Activated CD8-positive, alpha-beta memory T cell treated with anti-CD3 and anti-CD28 coated beads for 48 hours (primary cell): ENCODE measurements around the gene SEC14L6.
"Not testable (repeated sequence)": the region's sequence is repeated elsewhere in the genome, so short reads cannot be mapped to it uniquely, and the experiment has no call there.

Experiments
- DNase-seq, 3 experiments: peaks; one replicate each; pipeline ENCODE4 v3.0.0-alpha.2; 2020; ENCODE audit warnings: low read depth in 2 of 3, low spot score in 2 of 3

SEC14L6 gene

GRCh38 chr22:30567277-30567676, 20.7 kb upstream of the SEC14L6 start:
- DNase-seq = not testable (repeated sequence)

DNA sequence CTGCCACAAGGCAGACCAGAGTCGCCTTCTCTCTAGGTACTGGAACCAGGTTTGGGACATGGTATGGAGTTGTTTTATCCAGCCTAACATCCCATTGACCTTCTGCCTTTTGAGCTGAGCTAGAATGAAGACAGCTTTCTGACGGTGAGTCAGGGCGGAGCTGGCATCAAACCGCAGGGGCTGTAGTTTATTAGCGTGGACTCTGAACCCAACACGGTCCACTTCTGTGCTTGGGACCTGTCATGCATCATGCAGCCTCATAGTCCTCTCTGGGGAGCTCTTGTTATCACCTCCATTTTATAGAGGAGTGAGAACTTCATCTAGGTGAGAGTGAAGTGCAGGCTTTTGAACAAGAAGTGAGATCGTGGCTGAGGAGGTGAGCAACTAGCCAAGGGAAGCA, 19.6 kb upstream of the SEC14L6 start:
- no peak for DNase-seq

DNA sequence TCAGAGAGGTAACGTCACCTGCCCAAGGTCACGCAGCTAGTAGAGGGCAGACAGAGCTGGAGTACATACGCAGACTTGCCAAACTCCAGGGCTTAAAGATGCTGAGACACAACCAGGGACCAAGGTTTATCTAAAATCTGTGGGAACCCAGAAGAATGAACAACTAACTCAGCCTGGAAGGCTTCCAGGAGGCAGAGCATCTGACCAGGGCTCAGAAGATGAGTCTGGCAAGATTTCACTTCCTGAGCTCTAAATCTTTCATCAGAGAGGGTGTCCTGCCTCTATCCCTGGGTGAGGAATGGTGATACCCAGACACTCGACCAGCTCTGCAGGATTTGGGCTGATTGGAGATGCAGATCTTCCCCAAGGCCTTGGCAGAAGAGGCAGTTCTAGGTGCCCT, 18.8 kb upstream of the SEC14L6 start:
- no peak for DNase-seq

DNA sequence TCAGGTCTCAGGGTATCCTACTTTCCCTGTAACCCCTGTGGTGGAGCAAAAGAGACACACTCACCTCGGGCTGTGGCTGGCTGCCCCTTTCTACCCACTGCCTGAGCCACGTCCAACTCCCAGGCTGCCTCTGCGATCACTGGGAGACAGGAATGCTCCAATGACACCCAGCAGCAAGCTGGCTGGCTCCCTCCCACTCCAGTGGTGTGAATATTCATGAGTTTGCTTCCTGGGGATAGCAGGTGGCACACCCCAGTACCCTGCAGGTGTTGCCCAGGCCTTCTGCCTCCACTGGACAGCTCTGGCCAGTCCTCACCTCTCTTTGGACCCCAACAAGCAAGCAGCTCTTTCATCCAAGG, 18.2 kb upstream of the SEC14L6 start:
- DNase-seq = no peak

DNA sequence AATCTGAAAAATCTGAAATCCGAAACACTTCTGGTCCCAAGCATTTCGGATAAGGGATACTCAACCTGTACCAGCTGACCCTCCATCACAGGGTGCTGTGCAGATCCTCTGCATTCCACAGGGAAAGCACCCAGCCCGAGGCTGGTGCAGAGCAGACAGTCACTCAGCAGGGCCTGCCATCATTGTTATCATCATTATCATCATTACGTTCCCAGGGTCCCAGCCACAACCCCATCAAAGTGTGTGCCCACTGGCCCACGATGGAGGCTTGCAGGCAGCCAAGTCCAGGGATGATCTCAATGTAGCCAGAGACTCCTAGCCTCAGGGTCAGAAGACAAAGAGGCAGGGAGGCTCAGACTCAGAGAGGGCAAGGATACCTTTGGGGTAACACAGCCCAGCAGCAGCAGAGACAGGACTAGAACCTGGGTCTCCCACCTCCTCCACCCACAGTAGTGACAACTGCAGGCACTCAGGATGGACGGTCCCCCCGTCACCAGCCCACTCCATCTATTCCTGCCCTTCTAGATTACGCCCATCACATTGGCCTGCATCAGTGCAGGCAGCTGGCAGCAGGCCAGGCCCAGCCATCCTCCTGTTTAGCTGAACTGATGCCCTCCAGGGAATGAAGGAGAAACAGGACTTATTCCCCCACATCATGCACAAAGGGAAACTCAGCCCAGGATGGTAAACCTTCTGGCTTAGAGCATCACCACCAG, 17.7 kb upstream of the SEC14L6 start:
- DNase-seq = no peak

- no peak for DNase-seq
These were observed 15.8 kb upstream of the SEC14L6 start for GRCh38 chr22:30562366-30562765.

DNA sequence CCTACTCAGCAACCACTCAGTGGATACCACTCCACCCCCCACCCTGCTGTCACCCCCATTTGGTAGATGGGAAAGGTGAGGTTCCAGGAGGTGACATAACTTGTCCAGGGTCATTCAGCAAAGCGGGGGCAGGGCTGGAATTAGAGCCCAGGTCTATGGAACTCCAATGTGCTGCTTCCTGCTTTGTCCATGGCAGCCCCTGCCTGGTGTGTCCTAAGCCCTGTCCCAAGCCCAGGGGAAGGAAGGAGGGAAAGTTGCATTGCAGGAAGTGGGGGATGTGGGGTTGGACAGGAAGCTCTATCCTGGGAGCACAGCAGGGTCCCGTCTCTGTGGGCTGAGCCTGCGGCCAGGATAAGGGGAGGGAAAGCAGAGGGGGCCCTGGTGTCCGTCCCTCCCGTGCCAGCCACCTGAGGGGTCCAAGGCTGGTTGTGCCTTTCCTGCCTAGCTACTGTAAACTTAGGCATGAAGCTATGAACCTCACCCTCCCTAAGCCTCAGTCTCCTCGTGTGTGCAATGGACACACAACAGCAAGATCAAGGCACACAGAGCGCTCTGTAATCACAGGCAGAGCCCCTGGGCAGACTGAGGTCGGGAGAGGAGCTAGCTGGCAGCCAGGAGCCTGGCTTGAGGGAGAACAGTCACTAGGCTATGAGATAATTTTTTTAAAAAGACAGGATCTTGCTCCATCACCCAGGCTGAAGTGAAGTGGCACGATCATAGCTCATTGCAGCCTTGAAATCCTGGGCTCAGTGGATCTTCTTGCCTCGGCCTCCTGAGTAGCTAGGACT, 15.1 kb upstream of the SEC14L6 start:
- no peak for DNase-seq

DNA sequence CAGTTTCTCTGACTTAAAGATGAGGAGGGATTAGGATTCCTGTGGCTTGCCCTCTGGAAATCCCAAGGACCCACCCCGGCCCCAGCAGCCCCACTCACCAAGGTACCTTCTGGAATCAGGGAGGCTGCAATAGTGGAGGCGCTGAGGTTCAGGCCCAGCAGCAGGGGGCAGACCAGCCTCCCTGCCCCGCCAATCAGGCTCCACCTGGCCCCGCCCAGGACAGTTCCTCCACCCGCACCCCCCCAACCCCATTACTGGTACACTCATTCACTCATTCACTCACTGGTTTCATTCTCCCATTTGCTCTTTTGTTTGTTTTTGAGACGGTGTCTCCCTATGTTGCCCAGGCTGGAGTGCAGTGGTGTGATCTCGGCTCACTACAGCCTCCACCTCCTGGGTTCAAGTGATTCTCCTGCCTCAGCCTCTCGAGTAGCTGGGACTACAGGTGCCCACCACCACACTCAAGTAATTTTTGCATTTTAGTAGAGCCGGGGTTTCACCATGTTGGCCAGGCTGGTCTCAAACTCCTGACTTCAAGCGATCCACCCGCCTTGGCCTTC, 14.2 kb upstream of the SEC14L6 start:
- not testable (repeated sequence) for DNase-seq

DNA sequence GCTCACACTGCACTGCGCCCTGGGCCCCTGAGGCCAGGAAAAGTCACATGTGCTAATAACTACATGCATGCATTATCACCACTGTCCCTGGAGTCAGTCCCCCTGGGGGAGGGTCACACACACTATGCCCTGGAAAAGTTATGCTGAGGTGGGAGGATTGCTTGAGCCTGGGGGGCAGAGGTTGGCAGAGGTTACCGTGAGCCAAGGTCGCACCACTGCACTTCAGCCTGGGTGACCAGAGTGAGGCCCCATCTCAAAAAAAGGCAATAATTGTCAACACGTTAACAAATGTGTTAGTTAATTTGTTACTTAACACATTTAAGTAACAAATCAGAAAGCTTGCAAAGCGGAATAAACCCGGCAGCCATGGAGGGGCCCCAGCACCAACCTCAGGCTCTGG, 13.3 kb upstream of the SEC14L6 start:
- DNase-seq = no peak

GRCh38 chr22:30557243-30557642, 10.7 kb upstream of the SEC14L6 start:
- no peak for DNase-seq

GRCh38 chr22:30556388-30556787, 9.8 kb upstream of the SEC14L6 start:
- DNase-seq = no peak

GRCh38 chr22:30555282-30556210, 9.0 kb upstream of the SEC14L6 start:
- no peak for DNase-seq

DNA sequence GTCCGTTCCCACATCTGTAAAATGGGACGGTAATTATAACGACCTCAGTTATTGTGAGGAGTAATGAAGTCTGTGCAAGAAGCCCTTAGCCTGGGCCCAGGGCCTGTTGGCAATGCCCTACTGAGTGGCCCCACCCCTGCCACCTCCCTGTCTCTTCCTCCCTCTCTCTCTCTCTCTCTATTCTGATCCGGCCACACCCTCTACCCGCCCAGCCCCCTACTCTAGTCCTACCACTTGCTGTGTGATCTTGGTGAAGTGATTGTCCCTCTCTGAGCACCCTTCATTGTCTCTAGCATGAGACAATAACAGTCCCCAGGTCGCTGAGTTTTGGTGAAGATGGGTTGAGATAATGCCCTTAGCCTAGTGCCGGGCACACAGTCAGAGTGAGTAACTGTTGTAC, 7.4 kb upstream of the SEC14L6 start:
- DNase-seq = no peak

- DNase-seq = no peak
These were observed 6.2 kb upstream of the SEC14L6 start for GRCh38 chr22:30552719-30553118.

DNA sequence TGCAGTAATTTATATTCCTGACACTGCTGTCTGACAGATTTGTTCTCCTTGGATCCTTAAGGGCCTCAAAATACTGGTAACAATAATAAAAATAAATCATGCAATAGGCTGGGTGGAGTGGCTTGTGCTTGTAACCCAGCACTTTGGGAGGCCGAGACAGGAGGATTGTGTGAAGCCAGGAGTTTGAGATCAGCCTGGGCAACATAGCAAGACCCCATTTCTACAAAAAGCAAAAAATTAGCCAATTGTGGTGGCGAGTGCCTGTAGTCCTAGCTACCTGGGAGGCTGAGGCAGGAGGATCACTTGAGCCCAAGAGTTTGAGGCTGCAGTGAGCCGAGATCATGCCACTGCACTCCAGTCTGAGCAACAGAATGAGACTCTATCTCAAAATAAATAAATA, 5.3 kb upstream of the SEC14L6 start:
- not testable (repeated sequence) for DNase-seq

DNA sequence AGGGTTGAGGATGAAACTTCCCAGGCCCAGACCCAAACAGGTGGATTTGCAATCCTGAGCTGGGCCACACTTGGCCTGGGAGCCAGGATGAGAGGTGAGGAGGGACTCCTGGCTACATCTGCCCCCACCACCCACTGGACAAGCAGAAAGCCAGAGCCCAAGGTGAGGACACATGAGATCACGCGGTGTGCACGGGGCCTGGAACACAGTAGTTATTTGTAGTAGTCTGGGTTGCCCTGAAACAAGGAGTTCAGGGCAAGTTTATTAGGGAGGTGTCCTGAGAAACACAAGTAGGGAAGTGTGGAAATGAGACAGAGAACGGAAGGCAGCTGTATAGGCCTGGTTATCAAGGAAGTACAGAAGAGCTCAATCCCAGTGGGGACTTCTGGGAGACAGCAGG, 647 bp upstream of the SEC14L6 start:
- no peak for DNase-seq

- no peak for DNase-seq
These were observed 3.7 kb downstream of the SEC14L6 start for GRCh38 chr22:30542811-30543188.

GRCh38 chr22:30541961-30542810, 4.4 kb downstream of the SEC14L6 start:
- DNase-seq = no peak

DNA sequence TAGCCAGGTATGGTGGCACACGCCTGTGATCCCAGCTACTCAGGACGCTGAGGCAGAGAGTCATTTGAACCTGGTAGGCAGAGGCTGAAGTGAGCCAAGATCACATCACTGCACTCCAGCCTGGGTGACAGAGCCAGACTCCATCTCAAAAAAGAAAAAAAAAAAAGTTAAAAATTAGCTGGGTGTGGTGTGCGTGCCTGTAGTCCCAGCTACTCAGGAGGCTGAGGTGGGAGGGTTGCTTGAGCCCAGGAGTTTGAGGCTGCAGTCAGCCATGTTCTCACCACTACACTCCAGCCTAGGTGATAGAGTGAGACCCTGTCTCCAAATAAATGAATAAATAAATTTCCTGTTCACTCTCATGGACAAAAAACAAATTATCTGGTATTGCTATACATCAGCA, 5.0 kb downstream of the SEC14L6 start:
- not testable (repeated sequence) for DNase-seq

DNA sequence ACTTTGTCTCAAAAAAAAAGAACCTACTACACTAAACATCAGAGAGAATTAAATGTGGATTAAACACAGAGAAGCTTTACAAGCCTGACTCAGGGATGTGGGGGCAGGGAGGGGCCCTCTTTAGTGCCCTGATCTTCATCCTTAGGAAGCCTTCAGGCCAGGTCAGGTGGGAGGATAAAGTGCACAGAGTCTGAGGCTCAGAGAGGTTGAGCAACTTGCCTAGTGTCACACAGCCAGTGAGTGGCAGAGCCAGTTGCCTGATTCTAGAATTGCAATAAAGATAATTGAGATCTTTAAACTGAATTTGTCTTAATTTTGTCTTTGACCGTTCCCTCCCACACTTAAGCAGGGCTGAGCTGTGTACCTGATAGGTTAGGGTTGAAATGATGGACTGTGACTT, 7.2 kb downstream of the SEC14L6 start:
- DNase-seq = no peak

DNA sequence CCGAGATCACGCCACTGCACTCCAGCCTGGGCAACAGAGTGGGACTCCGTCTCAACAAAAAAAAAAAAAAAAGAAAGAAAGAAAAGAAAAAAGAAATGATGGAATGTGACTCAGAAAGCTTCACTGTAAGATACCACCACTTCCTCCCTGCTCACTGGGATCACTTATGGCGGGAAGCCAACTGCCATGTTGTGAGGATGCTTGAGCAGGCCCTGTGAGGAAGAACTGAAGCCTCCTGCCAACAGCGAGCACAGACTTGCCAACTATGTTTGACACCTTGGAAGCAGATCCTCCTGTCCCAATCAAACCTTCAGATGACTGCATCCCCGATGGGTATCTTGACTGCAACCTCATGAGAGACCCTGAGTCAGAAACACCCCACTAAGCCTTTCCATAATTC, 8.3 kb downstream of the SEC14L6 start:
- no peak for DNase-seq
